DOHH2 (cell line): ENCODE measurements around the gene APOBEC3B.
"Not testable (repeated sequence)": the region's sequence is repeated elsewhere in the genome, so short reads cannot be mapped to it uniquely, and the experiment has no call there.

Experiments used
- CTCF ChIP-seq: fragments of 200-600 bp; sonication (generic); IDR thresholded peaks from one replicate; pipeline ENCODE4 v1.5.1; 2014; ENCODE audit warnings: antibody characterized with exemption, mild to moderate bottlenecking, low read depth, low read length; ENCODE audit not compliant: poor library complexity, severe bottlenecking
- EZH2phosphoT487 ChIP-seq: fragments of 200-600 bp; sonication (generic); IDR thresholded peaks from 2 replicates; pipeline ENCODE4 v1.6.1; 2017; ENCODE audit warnings: borderline replicate concordance, mild to moderate bottlenecking, antibody characterized with exemption, low read length, moderate library complexity, mixed read lengths

DNA sequence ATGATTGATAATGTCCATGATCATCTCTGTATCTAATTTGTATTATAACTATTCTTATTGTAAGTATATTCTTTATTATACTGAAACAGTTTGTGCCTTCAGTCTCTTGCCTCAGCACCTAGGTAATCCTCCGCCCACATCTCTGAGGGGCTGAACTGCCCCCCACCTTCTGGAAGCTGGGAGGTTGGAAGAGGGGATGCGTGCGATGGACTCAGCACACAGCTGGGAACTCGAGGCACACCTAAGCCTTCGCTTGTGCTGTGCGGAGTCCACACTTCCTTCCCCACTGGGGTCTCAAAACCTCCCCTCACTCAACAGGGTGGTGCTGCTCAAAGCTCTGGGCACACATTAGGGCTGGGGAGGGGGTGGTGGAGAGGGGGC, 31.4 kb downstream of the APOBEC3B start:
- TF ChIP-seq CTCF, EZH2phosphoT487: not testable (repeated sequence)
